ENCODE results near the gene CARMIL3.

DNA sequence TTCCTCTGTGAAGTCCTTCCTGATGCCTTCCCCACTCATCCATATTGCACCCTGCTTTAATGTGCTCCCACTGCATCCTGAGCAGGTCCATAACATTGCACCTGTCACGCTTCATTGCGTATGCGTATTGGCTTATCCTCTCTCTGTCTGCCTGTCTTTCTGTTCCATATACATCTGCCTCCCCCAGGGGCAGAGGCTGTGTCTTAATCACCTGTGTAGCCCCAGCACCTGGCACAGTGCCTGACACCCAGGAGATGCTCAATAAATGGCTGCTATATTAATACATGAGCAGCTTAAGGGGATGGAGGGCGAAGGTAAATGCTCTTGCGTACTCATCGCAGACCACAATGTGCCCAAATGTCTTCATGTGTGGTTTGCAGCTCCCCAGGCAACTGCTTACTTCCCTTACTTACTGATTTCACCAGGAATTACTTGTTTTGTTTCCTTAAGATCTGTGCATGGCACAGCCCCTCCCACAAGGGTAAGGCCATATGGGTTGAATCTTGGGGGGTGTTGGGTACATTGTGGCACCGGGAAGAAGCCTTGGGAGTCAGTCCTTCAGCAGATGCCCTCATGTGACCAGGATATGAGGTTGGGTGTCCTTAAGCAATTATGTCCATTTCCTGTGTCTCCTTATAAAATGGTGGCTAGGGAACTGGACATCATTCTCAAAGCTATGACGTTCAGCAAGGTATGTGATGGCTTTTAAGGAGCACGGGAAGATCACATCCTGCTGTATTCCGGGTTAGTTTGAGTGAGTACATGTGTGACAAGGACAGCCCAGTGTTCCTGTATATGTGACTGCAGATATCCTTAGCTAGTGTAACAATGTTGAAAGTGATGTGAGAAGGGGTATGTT, 18.7 kb downstream of the CARMIL3 start:
- TF ChIP-seq YY1 (IDR thresholded peaks at IDR 0.05; ENCODE audit: insufficient read depth, insufficient read length) = no peak
- no peak for TF ChIP-seq SUZ12 (IDR thresholded peaks at IDR 0.05; ENCODE audit: extremely low read depth, insufficient read depth, insufficient read length)
- no peak for TF ChIP-seq ZNF274 (IDR thresholded peaks at IDR 0.05; ENCODE audit: low read depth, low read length)
